ENCODE results near the gene FZR1. TPM values are rescaled to one million over a fixed set of nuclear protein-coding genes. Genes with fewer than 3 reads are reported as not detected.
A peak's percentile ranks its signal among the peaks of the same experiment; 100 is the strongest.

The FZR1 gene
- total RNA-seq, 2 donors from 2014 or later, result 56.7 to 65.1 TPM

DNA sequence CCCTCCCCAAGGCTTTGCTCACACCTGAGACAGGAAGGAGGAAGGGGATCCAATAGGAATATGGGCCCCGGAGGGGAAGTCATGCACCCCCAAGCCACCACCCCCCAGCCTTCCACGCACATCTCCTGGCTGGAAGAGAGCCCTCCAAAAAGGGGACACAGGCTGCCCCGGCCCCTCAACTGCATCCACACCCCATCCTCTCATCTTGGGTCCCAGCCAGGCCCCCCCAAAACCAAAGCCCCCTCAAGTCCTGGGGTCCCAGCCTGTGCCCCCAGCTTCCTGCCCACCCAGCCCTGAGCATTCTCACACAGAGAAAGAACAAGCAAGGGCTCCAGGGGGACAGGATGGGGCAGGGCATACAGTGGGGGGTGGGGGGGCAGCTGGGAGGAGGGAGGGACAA is 37.9 kb upstream of the FZR1 start:
- Mint-ChIP-seq H3K9me3 (peaks cover 12% of the 10 kb centered on the region), H3K36me3 (ENCODE audit: low read depth) (no peaks in the 10 kb centered on the region), H3K27me3 (ENCODE audit: insufficient read depth) (peaks cover 43% of the 10 kb centered on the region), H3K4me3 (no peak overlapping the region), H3K4me1 (peaks cover 2% of the 10 kb centered on the region), H3K27ac (no peak overlapping the region)
- Histone ChIP-seq H3K27me3 (ENCODE audit: control insufficient read depth, insufficient read depth, low read length, poor library complexity, severe bottlenecking) (peaks cover 22% of the 10 kb centered on the region), H3K9ac (ENCODE audit: extremely low read depth, low read length, poor library complexity, severe bottlenecking) (no peak overlapping the region), H3K4me3 (ENCODE audit: low read length) (no peak overlapping the region), H3K36me3 (ENCODE audit: control insufficient read depth, insufficient read depth, low read length) (no peaks in the 10 kb centered on the region), H3K9me3 (ENCODE audit: control insufficient read depth, low read length) (no peaks in the 10 kb centered on the region), H3K4me1 (ENCODE audit: control insufficient read depth, insufficient read depth, low read length) (no peaks in the 10 kb centered on the region), H3K27ac (ENCODE audit: low read depth, low read length) (no peak overlapping the region)
- DNase-seq, result no peak
- TF ChIP-seq, protein P1, sequence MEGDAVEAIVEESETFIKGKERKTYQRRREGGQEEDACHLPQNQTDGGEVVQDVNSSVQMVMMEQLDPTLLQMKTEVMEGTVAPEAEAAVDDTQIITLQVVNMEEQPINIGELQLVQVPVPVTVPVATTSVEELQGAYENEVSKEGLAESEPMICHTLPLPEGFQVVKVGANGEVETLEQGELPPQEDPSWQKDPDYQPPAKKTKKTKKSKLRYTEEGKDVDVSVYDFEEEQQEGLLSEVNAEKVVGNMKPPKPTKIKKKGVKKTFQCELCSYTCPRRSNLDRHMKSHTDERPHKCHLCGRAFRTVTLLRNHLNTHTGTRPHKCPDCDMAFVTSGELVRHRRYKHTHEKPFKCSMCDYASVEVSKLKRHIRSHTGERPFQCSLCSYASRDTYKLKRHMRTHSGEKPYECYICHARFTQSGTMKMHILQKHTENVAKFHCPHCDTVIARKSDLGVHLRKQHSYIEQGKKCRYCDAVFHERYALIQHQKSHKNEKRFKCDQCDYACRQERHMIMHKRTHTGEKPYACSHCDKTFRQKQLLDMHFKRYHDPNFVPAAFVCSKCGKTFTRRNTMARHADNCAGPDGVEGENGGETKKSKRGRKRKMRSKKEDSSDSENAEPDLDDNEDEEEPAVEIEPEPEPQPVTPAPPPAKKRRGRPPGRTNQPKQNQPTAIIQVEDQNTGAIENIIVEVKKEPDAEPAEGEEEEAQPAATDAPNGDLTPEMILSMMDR (conservative IDR thresholded peaks at IDR 0.05), result no peak
- 75% methylated on average over 2 of the region's 3 CpGs; no CpG with 5 or more reads in 1 of the 2 experiments for WGBS, 2 experiments (ENCODE audit: insufficient coverage in 1 of 2, insufficient read length in 1 of 2)

DNA sequence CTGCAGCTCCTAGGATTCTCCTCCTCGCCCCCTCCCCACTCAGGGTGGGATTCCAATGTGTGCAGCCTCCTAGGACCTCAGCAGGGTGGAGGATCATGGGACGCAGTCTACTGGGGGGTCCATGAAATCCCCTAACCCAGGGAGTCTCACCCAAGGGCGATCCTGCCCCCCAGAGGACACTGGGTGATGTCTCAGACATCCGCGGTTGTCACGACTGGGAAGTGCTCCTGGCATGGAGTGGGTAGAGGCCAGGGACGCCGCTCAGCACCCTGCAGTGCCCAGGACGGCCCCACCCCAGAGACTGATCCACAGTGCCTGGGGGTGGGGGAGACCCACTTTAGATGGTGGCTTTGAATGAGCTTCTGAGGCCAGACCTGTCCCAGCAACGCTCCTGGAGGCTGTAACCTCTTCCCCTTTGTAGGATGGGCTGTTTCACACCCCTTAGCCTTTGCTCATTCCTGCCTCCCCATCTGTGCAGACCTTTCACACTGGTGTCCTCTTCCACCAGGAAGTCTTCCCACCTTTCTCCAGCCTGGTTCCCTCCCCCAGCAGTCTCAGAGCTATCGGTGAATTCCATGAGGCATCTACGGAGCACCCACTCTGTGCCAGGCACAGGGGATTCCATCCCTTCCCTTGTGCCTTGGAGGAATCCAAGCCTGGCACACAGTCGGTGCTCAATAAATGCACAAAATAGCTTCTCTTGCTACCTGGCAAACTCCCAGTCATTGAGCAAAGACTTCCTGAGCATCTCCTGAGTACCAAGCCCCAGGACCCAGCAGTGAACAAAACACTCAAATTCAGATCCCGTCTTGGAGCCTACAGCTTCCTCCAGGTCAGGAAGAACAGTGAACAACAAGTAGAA is 36.2 kb upstream of the FZR1 start:
- peak; percentile 38 for DNase-seq

DNA sequence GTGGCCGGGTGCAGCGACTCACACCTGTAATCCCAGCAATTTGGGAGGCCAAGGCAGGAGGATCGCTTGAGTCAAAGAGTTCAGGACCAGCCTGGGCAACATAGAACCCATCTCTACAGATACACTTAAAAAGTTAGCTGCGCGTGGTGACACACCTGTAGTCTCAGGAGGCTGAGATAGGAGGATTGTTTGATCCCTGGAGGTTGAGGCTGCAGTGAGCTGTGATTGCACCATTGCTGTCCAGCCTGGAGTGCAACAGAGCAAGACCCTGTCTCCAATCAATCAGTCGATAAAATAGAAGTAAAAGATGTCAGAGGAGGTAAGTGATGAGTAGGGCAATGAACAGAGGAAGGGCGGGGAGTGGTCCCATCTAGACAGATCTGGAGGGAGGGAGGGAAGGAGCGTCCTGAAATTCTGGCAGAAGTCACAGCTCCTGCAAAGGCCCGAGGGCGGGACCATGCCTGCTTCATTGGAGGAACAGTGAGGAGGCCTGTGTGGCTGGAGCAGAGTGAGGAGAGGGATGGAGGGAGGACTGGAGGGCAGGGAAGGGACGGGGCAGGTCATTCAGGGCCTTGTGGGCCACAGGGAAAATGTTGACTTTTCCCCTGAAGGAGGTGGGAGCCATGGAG is 35.5 kb upstream of the FZR1 start:
- no peak overlapping the region for H3K27ac Mint-ChIP-seq
- H3K4me1 Mint-ChIP-seq, result no peaks in the 10 kb centered on the region
- Histone ChIP-seq H3K27me3 (ENCODE audit: control insufficient read depth, insufficient read depth, low read length, poor library complexity, severe bottlenecking) (peaks cover 17% of the 10 kb centered on the region), H3K9me3 (ENCODE audit: control insufficient read depth, low read length) (no peaks in the 10 kb centered on the region), H3K36me3 (ENCODE audit: control insufficient read depth, insufficient read depth, low read length) (no peaks in the 10 kb centered on the region), H3K9ac (ENCODE audit: extremely low read depth, low read length, poor library complexity, severe bottlenecking) (no peak overlapping the region), H3K27ac (ENCODE audit: low read depth, low read length) (no peak overlapping the region), H3K4me3 (ENCODE audit: low read length) (no peak overlapping the region), H3K4me1 (ENCODE audit: control insufficient read depth, insufficient read depth, low read length) (no peaks in the 10 kb centered on the region)
- DNase-seq, result peak; percentile 40
- peaks cover 12% of the 10 kb centered on the region for H3K9me3 Mint-ChIP-seq
- 74 to 86% methylated on average over 9 to 11 of the region's 11 CpGs for WGBS, 2 experiments (ENCODE audit: insufficient coverage in 1 of 2, insufficient read length in 1 of 2)
- H3K36me3 Mint-ChIP-seq (ENCODE audit: low read depth), result no peaks in the 10 kb centered on the region
- TF ChIP-seq, protein P1 (conservative IDR thresholded peaks at IDR 0.05), result no peak
- H3K27me3 Mint-ChIP-seq (ENCODE audit: insufficient read depth), result peaks cover 36% of the 10 kb centered on the region
- no peak overlapping the region for H3K4me3 Mint-ChIP-seq

More for the DNA sequence above, 36.2 kb upstream of the FZR1 start:
- Mint-ChIP-seq H3K9me3 (peaks cover 12% of the 10 kb centered on the region), H3K27ac (no peak overlapping the region), H3K4me1 (peaks cover 2% of the 10 kb centered on the region), H3K4me3 (no peak overlapping the region), H3K27me3 (ENCODE audit: insufficient read depth) (peaks cover 39% of the 10 kb centered on the region), H3K36me3 (ENCODE audit: low read depth) (no peaks in the 10 kb centered on the region)
- H3K4me3 ChIP-seq (ENCODE audit: low read length), result no peak overlapping the region
- TF ChIP-seq, protein P1 (conservative IDR thresholded peaks at IDR 0.05), result peak; percentile 14
- H3K27me3 ChIP-seq (ENCODE audit: control insufficient read depth, insufficient read depth, low read length, poor library complexity, severe bottlenecking), result peaks cover 10% of the 10 kb centered on the region
- 60 to 90% methylated on average over 5 to 14 of the region's 14 CpGs for WGBS, 2 experiments (ENCODE audit: insufficient coverage in 1 of 2, insufficient read length in 1 of 2)
- no peak overlapping the region for H3K27ac ChIP-seq (ENCODE audit: low read depth, low read length)
- no peaks in the 10 kb centered on the region for H3K36me3 ChIP-seq (ENCODE audit: control insufficient read depth, insufficient read depth, low read length)
- H3K9me3 ChIP-seq (ENCODE audit: control insufficient read depth, low read length), result no peaks in the 10 kb centered on the region
- H3K4me1 ChIP-seq (ENCODE audit: control insufficient read depth, insufficient read depth, low read length), result no peaks in the 10 kb centered on the region
- no peak overlapping the region for H3K9ac ChIP-seq (ENCODE audit: extremely low read depth, low read length, poor library complexity, severe bottlenecking)
